ENCODE results near the gene PACSIN3. TPM values are rescaled to one million over a fixed set of nuclear protein-coding genes. Genes with fewer than 3 reads are reported as not detected.

PACSIN3 gene
- total RNA-seq, 1 experiment from 2014 or later, result 63.1 TPM

- Histone ChIP-seq H3K79me2 (ENCODE audit: insufficient read depth, low read length) (no peaks in the 10 kb centered on the region), H3K27ac (ENCODE audit: low read depth, low read length) (no peak overlapping the region), H2AFZ (ENCODE audit: low read depth, low read length, poor library complexity, severe bottlenecking) (no peak overlapping the region), H3K36me3 (ENCODE audit: control insufficient read depth in 1 of 2, insufficient read depth in 2 of 2, low read length in 2 of 2) (no peaks in the 10 kb centered on the region), H3K4me2 (ENCODE audit: low read length) (no peak overlapping the region), H3K9me2 (ENCODE audit: insufficient read depth) (no peaks in the 10 kb centered on the region), H3K9ac (ENCODE audit: low read length) (no peak overlapping the region), H3K27me3 (ENCODE audit: insufficient read depth, low read length) (no peaks in the 10 kb centered on the region), H3K9me3 (ENCODE audit: control insufficient read depth in 1 of 2, insufficient read depth in 1 of 2, low read depth in 1 of 2, low read length in 2 of 2) (no peaks in the 10 kb centered on the region), H4K20me1 (ENCODE audit: insufficient read depth) (no peaks in the 10 kb centered on the region), H3K4me3 (replicated peaks in 1 of 2; ENCODE audit: low read depth in 1 of 2, low read length in 2 of 2) (no peak overlapping the region), H3K4me1 (ENCODE audit: control insufficient read depth in 1 of 2, insufficient read depth in 2 of 2, low read length in 2 of 2) (no peaks in the 10 kb centered on the region)
- RAD21 ChIA-PET (ENCODE audit: low non-redundant PET in 1 of 2, low total read pairs in 2 of 2, uncharacterized antibody in 2 of 2, unreplicated experiment in 2 of 2), result no interaction called here
- ATAC-seq (no peak), DNase-seq (ENCODE audit: low read depth, low spot score) (no peak)
- intact Hi-C loops (cut with micrococcal nuclease), result no loop called here
- no peak for TF ChIP-seq EGR1 (IDR thresholded peaks at IDR 0.05; ENCODE audit: low read depth)
- TF ChIP-seq JUND (IDR thresholded peaks at IDR 0.05), result no peak
- POLR2A ChIA-PET, result no interaction called here
- CTCF ChIA-PET, result interaction anchor here (2.8 kb wide), 1 partner anchor 20 kb away, joined by 8 read pairs; no protein-coding TSS in a partner anchor
- BruUV-seq (replicated peaks), result no TSS peak
These were observed 53.3 kb downstream of the PACSIN3 start for GRCh38 chr11:47132981-47133380.

- H3K4me2 ChIP-seq (ENCODE audit: low read length), result no peak overlapping the region
- ATAC-seq (no peak), DNase-seq (ENCODE audit: low read depth, low spot score) (no peak)
- no peaks in the 10 kb centered on the region for H3K27me3 ChIP-seq (ENCODE audit: insufficient read depth, low read length)
- H3K27ac ChIP-seq (ENCODE audit: low read depth, low read length), result no peak overlapping the region
- no peaks in the 10 kb centered on the region for H3K36me3 ChIP-seq (ENCODE audit: control insufficient read depth in 1 of 2, insufficient read depth in 2 of 2, low read length in 2 of 2)
- no peaks in the 10 kb centered on the region for H3K9me2 ChIP-seq (ENCODE audit: insufficient read depth)
- intact Hi-C loops (cut with micrococcal nuclease), result no loop called here
- H2AFZ ChIP-seq (ENCODE audit: low read depth, low read length, poor library complexity, severe bottlenecking), result no peak overlapping the region
- TF ChIP-seq SRF (IDR thresholded peaks at IDR 0.05; ENCODE audit: low read depth) (no peak), MAX (IDR thresholded peaks at IDR 0.05) (no peak), YY1 (IDR thresholded peaks at IDR 0.05; ENCODE audit: extremely low read depth, insufficient replicate concordance, low read depth, low read length) (no peak), ZFX (IDR thresholded peaks at IDR 0.05) (no peak), EGR1 (IDR thresholded peaks at IDR 0.05; ENCODE audit: low read depth) (no peak), CBX3 (IDR thresholded peaks at IDR 0.05; ENCODE audit: low read depth) (no peak), ATF3 (IDR thresholded peaks at IDR 0.05) (no peak), SIN3A (IDR thresholded peaks at IDR 0.05; ENCODE audit: low read depth) (no peak), ZBTB33 (IDR thresholded peaks at IDR 0.05; ENCODE audit: extremely low read depth, insufficient replicate concordance, low read length) (no peak), ZNF274 (IDR thresholded peaks at IDR 0.05; ENCODE audit: low read depth, low read length) (no peak), ELF1 (IDR thresholded peaks at IDR 0.05; ENCODE audit: borderline replicate concordance, low read depth) (no peak), JUND (IDR thresholded peaks at IDR 0.05) (no peak), CTCF (IDR thresholded peaks at IDR 0.05 in 2 of 3, conservative IDR thresholded peaks at IDR 0.05 in 1 of 3; ENCODE audit: borderline replicate concordance in 1 of 3, insufficient read depth in 1 of 3, low read depth in 2 of 3, low read length in 2 of 3) (no peak), SP1 (IDR thresholded peaks at IDR 0.05; ENCODE audit: low read depth) (no peak)
- ChIA-PET CTCF (interaction anchor here (2.8 kb wide), 1 partner anchor 20 kb away, joined by 8 read pairs; no protein-coding TSS in a partner anchor), POLR2A (no interaction called here), RAD21 (ENCODE audit: low non-redundant PET in 1 of 2, low total read pairs in 2 of 2, uncharacterized antibody in 2 of 2, unreplicated experiment in 2 of 2) (no interaction called here)
- H3K9ac ChIP-seq (ENCODE audit: low read length), result no peak overlapping the region
- H3K9me3 ChIP-seq (ENCODE audit: control insufficient read depth in 1 of 2, insufficient read depth in 1 of 2, low read depth in 1 of 2, low read length in 2 of 2), result no peaks in the 10 kb centered on the region
- BruUV-seq (replicated peaks), result no TSS peak
- H4K20me1 ChIP-seq (ENCODE audit: insufficient read depth), result no peaks in the 10 kb centered on the region
- no peaks in the 10 kb centered on the region for H3K4me1 ChIP-seq (ENCODE audit: control insufficient read depth in 1 of 2, insufficient read depth in 2 of 2, low read length in 2 of 2)
- no peaks in the 10 kb centered on the region for H3K79me2 ChIP-seq (ENCODE audit: insufficient read depth, low read length)
- no peak overlapping the region for H3K4me3 ChIP-seq (replicated peaks in 1 of 2; ENCODE audit: low read depth in 1 of 2, low read length in 2 of 2)
These were observed 53.7 kb downstream of the PACSIN3 start for GRCh38 chr11:47132490-47132889.

Data from HCT116 (cell line).